LoVo (cell line): Measurements from ENCODE around the gene TNFAIP8L2.
"Not testable (repeated sequence)": the region's sequence is repeated elsewhere in the genome, so short reads cannot be mapped to it uniquely, and the experiment has no call there.

Experiments used
- DNase-seq: peaks from one replicate; pipeline ENCODE4 v3.0.0-alpha.2; 2016; ENCODE audit warnings: low spot score

Gene TNFAIP8L2

GRCh38 chr1:151146072-151146411 lies 10.4 kb upstream of the TNFAIP8L2 start:
- DNase-seq: no peak

- peak; percentile 87 for DNase-seq
Observed at GRCh38 chr1:151146412-151147131, 9.9 kb upstream of the TNFAIP8L2 start, which contains the start of gene SEMA6C. SEMA6C (minus strand) TSS chr1:151146631; CDS start chr1:151142621, 4,010 bp downstream.

GRCh38 chr1:151147132-151147503 lies 9.3 kb upstream of the TNFAIP8L2 start:
- DNase-seq: no peak

- no peak for DNase-seq
Observed at GRCh38 chr1:151147665-151148064, 8.8 kb upstream of the TNFAIP8L2 start.

GRCh38 chr1:151157067-151157531 lies 650 bp downstream of the TNFAIP8L2 start:
- DNase-seq: no peak

- DNase-seq: no peak
Observed at GRCh38 chr1:151158326-151158725, 1.9 kb downstream of the TNFAIP8L2 start.

GRCh38 chr1:151158751-151159251 lies 2.4 kb downstream of the TNFAIP8L2 start:
- DNase-seq: no peak

- no peak for DNase-seq
Observed at GRCh38 chr1:151159373-151159772, 2.9 kb downstream of the TNFAIP8L2 start.

- no peak for DNase-seq
Observed at GRCh38 chr1:151164732-151165280, 8.4 kb downstream of the TNFAIP8L2 start.

GRCh38 chr1:151165281-151165737 lies 8.9 kb downstream of the TNFAIP8L2 start:
- no peak for DNase-seq

GRCh38 chr1:151165738-151166504 lies 9.5 kb downstream of the TNFAIP8L2 start, which contains the start of the genes LYSMD1 and SCNM1:
LYSMD1 (minus strand) TSS chr1:151165902; CDS start chr1:151165258, 644 bp downstream.
SCNM1 (plus strand) TSS chr1:151166144; CDS start chr1:151166153, 9 bp downstream.
- DNase-seq: peak; percentile 99

GRCh38 chr1:151166505-151166956 lies 10.1 kb downstream of the TNFAIP8L2 start:
- DNase-seq: peak; percentile 49

GRCh38 chr1:151167116-151167515 lies 10.7 kb downstream of the TNFAIP8L2 start:
- no peak for DNase-seq

- no peak for DNase-seq
Observed at GRCh38 chr1:151171190-151171589, 14.7 kb downstream of the TNFAIP8L2 start.

- no peak for DNase-seq
Observed at GRCh38 chr1:151175041-151175741, 18.7 kb downstream of the TNFAIP8L2 start.

- DNase-seq: no peak
Observed at GRCh38 chr1:151175863-151176262, 19.4 kb downstream of the TNFAIP8L2 start, which contains the start of gene TMOD4. TMOD4 (minus strand) TSS chr1:151175981; CDS start chr1:151174875, 1,106 bp downstream.

- no peak for DNase-seq
Observed at GRCh38 chr1:151176514-151177045, 20.1 kb downstream of the TNFAIP8L2 start.

- DNase-seq: no peak
Observed at GRCh38 chr1:151184211-151184610, 27.8 kb downstream of the TNFAIP8L2 start.

- DNase-seq: no peak
Observed at GRCh38 chr1:151187205-151187604, 30.8 kb downstream of the TNFAIP8L2 start.

- not testable (repeated sequence) for DNase-seq
Observed at GRCh38 chr1:151188667-151189066, 32.2 kb downstream of the TNFAIP8L2 start.
